ENCODE results near the gene STOX2.
"Not testable (repeated sequence)": the region's sequence is repeated elsewhere in the genome, so short reads cannot be mapped to it uniquely, and the experiment has no call there.

The STOX2 gene

GRCh38 chr4:183936047-183936446 lies 30.9 kb downstream of the STOX2 start:
- no peak for DNase-seq

GRCh38 chr4:183936574-183937345 lies 31.7 kb downstream of the STOX2 start:
- no peak for DNase-seq

GRCh38 chr4:183940864-183941263 lies 35.8 kb downstream of the STOX2 start:
- DNase-seq: no peak

GRCh38 chr4:183941964-183942363 lies 36.9 kb downstream of the STOX2 start:
- DNase-seq: no peak

GRCh38 chr4:183945741-183946140 lies 40.6 kb downstream of the STOX2 start:
- DNase-seq: no peak

- no peak for DNase-seq
Observed at GRCh38 chr4:183950536-183950935, 45.4 kb downstream of the STOX2 start.

GRCh38 chr4:183952652-183953051 lies 47.5 kb downstream of the STOX2 start:
- not testable (repeated sequence) for DNase-seq

GRCh38 chr4:183959319-183960045 lies 54.4 kb downstream of the STOX2 start:
- peak; percentile 84 for DNase-seq

GRCh38 chr4:183960046-183960420 lies 54.9 kb downstream of the STOX2 start:
- peak; percentile 84 for DNase-seq

GRCh38 chr4:183960962-183961541 lies 55.9 kb downstream of the STOX2 start:
- no peak for DNase-seq

- no peak for DNase-seq
Observed at GRCh38 chr4:183961795-183962194, 56.7 kb downstream of the STOX2 start.

- peak; percentile 12 for DNase-seq
Observed at GRCh38 chr4:183962419-183962818, 57.3 kb downstream of the STOX2 start.

- DNase-seq: no peak
Observed at GRCh38 chr4:183966371-183966770, 61.3 kb downstream of the STOX2 start.

GRCh38 chr4:183967266-183967665 lies 62.2 kb downstream of the STOX2 start:
- no peak for DNase-seq

- DNase-seq: no peak
Observed at GRCh38 chr4:183968502-183968901, 63.4 kb downstream of the STOX2 start.

- no peak for DNase-seq
Observed at GRCh38 chr4:183968931-183969330, 63.8 kb downstream of the STOX2 start.

GRCh38 chr4:183969596-183969995 lies 64.5 kb downstream of the STOX2 start:
- DNase-seq: no peak

- DNase-seq: no peak
Observed at GRCh38 chr4:183971929-183972490, 66.9 kb downstream of the STOX2 start.

- DNase-seq: no peak
Observed at GRCh38 chr4:183977707-183978106, 72.6 kb downstream of the STOX2 start.

- no peak for DNase-seq
Observed at GRCh38 chr4:183984566-183984965, 79.5 kb downstream of the STOX2 start.

GRCh38 chr4:183985786-183986185 lies 80.7 kb downstream of the STOX2 start:
- no peak for DNase-seq

GRCh38 chr4:183986291-183986970 lies 81.3 kb downstream of the STOX2 start:
- DNase-seq: no peak

Measured in NCI-H1417 treated with DMSO at 0.1 percent for 48 hours (cell line).